HG02943 (cell line): Measurements from ENCODE around the gene CCND1.

Experiments
- ATAC-seq: cut with Tn5 transposase; IDR thresholded peaks from one replicate; pipeline ENCODE4 v1.9.1; 2021; ENCODE audit warnings: mild to moderate bottlenecking, low read depth, moderate library complexity; ENCODE audit not compliant: unreplicated experiment

Gene CCND1

GRCh38 chr11:69664103-69664775 is 23.3 kb downstream of the CCND1 start:
- no peak for ATAC-seq

- ATAC-seq, result no peak
These were observed 23.9 kb downstream of the CCND1 start for GRCh38 chr11:69664901-69665300.

GRCh38 chr11:69665669-69666068 is 24.7 kb downstream of the CCND1 start:
- no peak for ATAC-seq

- ATAC-seq, result no peak
These were observed 25.3 kb downstream of the CCND1 start for GRCh38 chr11:69666261-69666660.

GRCh38 chr11:69666752-69667536 is 26.0 kb downstream of the CCND1 start:
- ATAC-seq, result no peak

GRCh38 chr11:69667619-69668604 is 27.0 kb downstream of the CCND1 start:
- no peak for ATAC-seq

- no peak for ATAC-seq
These were observed 28.5 kb downstream of the CCND1 start for GRCh38 chr11:69669486-69669885.

GRCh38 chr11:69670158-69670845 is 29.3 kb downstream of the CCND1 start:
- ATAC-seq, result no peak

GRCh38 chr11:69671734-69672465 is 30.9 kb downstream of the CCND1 start:
- ATAC-seq, result no peak

GRCh38 chr11:69674267-69674885 is 33.4 kb downstream of the CCND1 start:
- peak; percentile 21 for ATAC-seq

- ATAC-seq, result peak; percentile 79
These were observed 34.1 kb downstream of the CCND1 start, which contains the start of gene LTO1 for GRCh38 chr11:69674886-69675714. Gene LTO1 (minus strand): TSS chr11:69675353. CDS start chr11:69675239, 114 bp downstream.

- no peak for ATAC-seq
These were observed 36.8 kb downstream of the CCND1 start for GRCh38 chr11:69677749-69678148.

- ATAC-seq, result no peak
These were observed 39.7 kb downstream of the CCND1 start for GRCh38 chr11:69680688-69681087.

GRCh38 chr11:69682221-69682620 is 41.3 kb downstream of the CCND1 start:
- ATAC-seq, result no peak

- ATAC-seq, result no peak
These were observed 41.8 kb downstream of the CCND1 start for GRCh38 chr11:69682681-69683326.

- no peak for ATAC-seq
These were observed 42.9 kb downstream of the CCND1 start for GRCh38 chr11:69683764-69684333.

GRCh38 chr11:69684651-69685050 is 43.7 kb downstream of the CCND1 start:
- ATAC-seq, result no peak
